Retinal pigment epithelial cell (primary cell): Measurements from ENCODE around the gene NUP62.
A peak's percentile ranks its signal among the peaks of the same experiment; 100 is the strongest.

ENCODE experiments used
- DNase-seq: peaks from one replicate; pipeline ENCODE4 v3.0.0-alpha.2; 2010; ENCODE audit warnings: low read depth
- H3K4me3 ChIP-seq: 2 replicates; pipeline ENCODE4 v1.5.1; 2011; ENCODE audit warnings: mild to moderate bottlenecking, low read length, control low read depth, moderate library complexity
- TF ChIP-seq, protein P1 (sequence below): conservative IDR thresholded peaks from 2 replicates; pipeline ENCODE4 v1.5.1; 2011; ENCODE audit warnings: low read depth, low read length, control low read depth, inconsistent platforms

The NUP62 gene

DNA sequence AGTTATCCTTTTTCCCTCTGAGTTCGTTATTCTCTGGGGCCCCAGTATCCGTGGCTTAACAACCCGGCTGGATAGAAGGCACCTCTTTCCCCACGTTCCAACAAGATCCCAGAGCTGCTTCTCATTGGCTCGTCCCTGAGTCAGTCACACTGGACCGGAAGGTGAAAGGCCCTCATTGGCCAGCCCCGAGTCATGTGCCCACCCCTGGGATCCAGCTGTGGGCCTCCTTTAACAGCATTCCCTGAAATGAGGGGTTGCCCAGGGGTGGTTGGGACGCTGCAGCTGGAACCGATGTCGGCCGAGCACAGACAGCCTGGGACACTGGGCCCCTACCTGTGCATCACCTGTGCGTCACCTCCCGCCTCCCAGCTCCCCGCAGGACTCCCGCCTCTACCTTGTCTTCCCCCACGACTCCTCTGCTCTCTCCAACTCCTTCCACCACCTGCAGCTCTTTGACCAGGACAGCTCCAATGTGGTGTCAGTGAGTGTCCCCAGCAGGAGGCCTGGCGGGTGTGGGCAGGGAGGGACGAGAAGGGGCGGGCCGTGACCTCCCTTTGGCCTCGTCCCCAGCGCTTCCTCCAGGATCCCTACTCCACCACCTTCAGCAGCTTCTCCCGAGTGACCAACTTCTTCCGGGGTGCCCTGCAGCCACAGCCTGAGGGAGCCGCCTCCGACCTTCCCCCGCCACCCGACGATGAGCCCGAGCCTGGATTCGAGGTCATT, 47.5 kb downstream of the NUP62 start:
- TF ChIP-seq, protein P1, sequence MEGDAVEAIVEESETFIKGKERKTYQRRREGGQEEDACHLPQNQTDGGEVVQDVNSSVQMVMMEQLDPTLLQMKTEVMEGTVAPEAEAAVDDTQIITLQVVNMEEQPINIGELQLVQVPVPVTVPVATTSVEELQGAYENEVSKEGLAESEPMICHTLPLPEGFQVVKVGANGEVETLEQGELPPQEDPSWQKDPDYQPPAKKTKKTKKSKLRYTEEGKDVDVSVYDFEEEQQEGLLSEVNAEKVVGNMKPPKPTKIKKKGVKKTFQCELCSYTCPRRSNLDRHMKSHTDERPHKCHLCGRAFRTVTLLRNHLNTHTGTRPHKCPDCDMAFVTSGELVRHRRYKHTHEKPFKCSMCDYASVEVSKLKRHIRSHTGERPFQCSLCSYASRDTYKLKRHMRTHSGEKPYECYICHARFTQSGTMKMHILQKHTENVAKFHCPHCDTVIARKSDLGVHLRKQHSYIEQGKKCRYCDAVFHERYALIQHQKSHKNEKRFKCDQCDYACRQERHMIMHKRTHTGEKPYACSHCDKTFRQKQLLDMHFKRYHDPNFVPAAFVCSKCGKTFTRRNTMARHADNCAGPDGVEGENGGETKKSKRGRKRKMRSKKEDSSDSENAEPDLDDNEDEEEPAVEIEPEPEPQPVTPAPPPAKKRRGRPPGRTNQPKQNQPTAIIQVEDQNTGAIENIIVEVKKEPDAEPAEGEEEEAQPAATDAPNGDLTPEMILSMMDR: no peak
- DNase-seq: no peak
- H3K4me3 ChIP-seq: no peak overlapping the region

DNA sequence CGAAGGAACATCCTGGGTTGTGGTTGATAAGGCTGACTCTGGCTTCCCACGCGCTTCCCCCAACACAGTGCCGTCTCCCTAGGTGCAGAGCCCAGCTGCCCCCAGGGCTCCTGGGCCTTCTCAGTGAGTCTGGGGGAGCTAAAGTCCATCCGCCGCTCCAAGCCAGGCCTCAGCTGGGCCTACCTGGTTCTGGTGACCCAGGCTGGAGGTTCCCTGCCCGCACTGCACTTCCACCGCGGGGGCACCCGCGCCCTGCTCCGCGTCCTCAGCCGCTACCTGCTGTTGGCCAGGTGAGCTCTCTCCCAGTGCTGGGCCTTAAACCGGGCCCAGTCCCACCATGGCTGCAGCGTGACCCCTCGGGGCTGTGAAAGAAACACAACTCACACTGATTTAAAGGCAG, 48.1 kb downstream of the NUP62 start:
- TF ChIP-seq, protein P1: no peak
- DNase-seq: no peak
- no peak overlapping the region for H3K4me3 ChIP-seq

- no peak overlapping the region for H3K4me3 ChIP-seq
- TF ChIP-seq, protein P1: no peak
- DNase-seq: no peak
These were observed 49.0 kb downstream of the NUP62 start for GRCh38 chr19:49880162-49880869.

DNA sequence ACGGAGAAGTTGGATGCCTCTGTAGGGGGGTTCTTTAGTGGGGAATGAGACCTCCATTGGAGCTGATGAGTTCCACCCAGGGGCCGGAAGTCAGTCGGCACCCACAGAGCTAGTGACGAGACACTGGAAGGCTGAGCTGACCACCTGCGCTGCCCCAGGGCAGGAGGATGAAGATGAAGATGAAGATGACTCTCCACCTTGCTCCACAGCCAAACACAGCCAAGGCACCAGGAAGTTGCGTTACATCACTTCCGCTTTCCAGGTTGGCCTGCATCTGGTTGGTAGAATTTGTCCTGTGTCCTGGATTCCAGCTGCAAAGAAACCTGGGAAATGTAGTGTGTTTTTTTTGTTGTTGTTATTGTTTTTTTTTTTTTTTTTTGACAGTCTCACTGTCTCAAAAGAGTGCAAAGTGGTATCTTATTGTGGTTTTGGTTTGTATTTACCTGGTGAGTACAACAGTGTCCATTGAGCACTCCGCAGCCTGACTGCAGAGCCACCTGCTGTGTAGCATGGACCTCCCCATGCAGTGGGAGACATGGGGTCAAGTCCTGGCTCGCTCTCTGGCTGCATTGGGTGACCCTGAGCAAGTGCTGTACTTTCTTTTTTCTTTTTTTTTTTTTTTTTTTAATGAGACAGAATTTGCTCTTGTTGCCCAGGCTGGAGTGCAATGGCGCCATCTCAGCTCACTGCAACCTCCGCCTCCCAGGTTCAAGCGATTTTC, 49.9 kb downstream of the NUP62 start:
- no peak for DNase-seq
- no peak overlapping the region for H3K4me3 ChIP-seq
- TF ChIP-seq, protein P1: no peak

GRCh38 chr19:49878744-49879070, 50.6 kb downstream of the NUP62 start:
- no peak for DNase-seq
- TF ChIP-seq, protein P1: no peak
- peak overlapping the region; percentile 99 for H3K4me3 ChIP-seq

DNA sequence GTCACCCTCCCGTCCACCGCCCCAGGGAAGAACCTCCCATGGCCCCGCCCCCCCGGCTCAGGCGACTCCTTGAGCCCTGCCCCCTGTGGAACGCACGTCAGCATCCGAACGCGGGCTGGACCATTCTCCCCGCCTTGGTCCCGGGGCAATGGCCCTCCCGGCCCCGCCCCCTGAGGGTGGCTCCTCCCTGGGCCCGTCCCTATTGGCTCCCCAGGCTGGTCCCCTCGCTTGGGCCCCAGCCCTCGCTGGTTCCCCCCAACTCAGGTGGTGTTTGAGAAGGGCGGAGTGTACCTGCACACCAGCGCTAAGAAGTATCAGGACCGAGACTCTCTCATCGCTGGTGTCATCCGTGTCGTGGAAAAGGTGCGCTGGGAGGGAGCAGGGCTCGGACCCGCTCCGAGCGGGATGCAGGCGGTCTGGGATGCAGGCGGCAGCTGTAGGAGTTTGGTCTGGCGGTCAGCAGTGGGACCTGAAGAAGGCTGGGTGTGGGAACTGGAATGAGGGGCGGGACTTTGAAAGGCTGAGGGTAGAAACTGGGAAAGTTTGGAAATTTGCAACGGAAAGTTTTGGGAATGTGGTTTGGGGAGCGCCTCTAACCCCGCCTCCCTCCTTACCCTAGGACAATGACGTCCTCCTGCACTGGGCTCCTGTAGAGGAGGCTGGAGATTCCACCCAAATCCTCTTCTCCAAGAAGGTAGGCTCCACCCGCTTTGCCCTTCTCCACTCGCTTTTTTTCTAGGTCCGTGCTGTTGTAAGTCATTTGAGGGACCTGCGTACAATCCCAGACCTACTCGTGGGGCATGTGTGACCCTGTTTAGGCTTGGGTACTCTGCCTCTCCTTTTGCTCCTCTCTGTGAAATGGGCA, 51.2 kb downstream of the NUP62 start:
- peak; percentile 89 for DNase-seq
- peak overlapping the region; percentile 99 for H3K4me3 ChIP-seq
- TF ChIP-seq, protein P1: no peak
